K562 (cell line): ENCODE data around the gene CALHM2. TPM values are rescaled to one million over a fixed set of nuclear protein-coding genes. Genes with fewer than 3 reads are reported as not detected.

Experiments
- ATAC-seq: fragments of 200-7000 bp; cut with Tn5 transposase; 3 replicates; pipeline ENCODE4 v1.9.1; 2020; ENCODE audit warnings: moderate library complexity
- BruUV-seq: library from RNA; stranded (reverse); fragments of 400-500 nt; replicated peaks from 2 replicates; lab custom pipeline; 2021; lab: Mats Ljungman, UMichigan
- CTCF ChIA-PET: fragments of 300-600 bp; formaldehyde crosslinking; extraction: SDS; loops from one replicate; lab custom pipeline; 2021; ENCODE audit warnings: low intra/inter-chr PET ratio; lab: Yijun Ruan, JAX
- POLR2A ChIA-PET: fragments of 300-600, 350-650 bp; sonication (Branson Sonifier 250); formaldehyde crosslinking; extraction: SDS; loops from one replicate; lab custom pipeline; 2021; ENCODE audit warnings: antibody characterized with exemption, inconsistent platforms; lab: Yijun Ruan, JAX
- DNase-seq, 4 experiments: peaks; one replicate each; pipeline versions ENCODE4 v3.0.0 to v3.0.0-alpha.2; 2011 to 2018; ENCODE audit warnings: low spot score in 3 of 4, mixed read lengths in 3 of 4; ENCODE audit errors: extremely low read depth in 1 of 4
- FAIRE-seq: peaks from 2 replicates; lab custom pipeline; 2011; peaks lifted over from hg19 to GRCh38; lab: Jason Lieb, UNC
- H2AFZ ChIP-seq: 2 replicates; pipeline ENCODE4 v1.6.0; 2011; ENCODE audit warnings: low read depth, low read length, control low read depth, inconsistent platforms
- H3K27ac ChIP-seq: fragments of 200-600 bp; 3 replicates; pipeline ENCODE4 v1.8.0; 2011; ENCODE audit warnings: low read depth, mild to moderate bottlenecking, control low read depth, inconsistent platforms, low read length, moderate library complexity, mixed read lengths; ENCODE audit errors: extremely low read depth
- H3K27me3 ChIP-seq, 2 experiments: fragments of 300-600 bp in 1 of 2; 2 replicates in 1 of 2; 3 replicates in 1 of 2; pipeline versions ENCODE4 v1.6.0 to v1.8.0; 2011; ENCODE audit warnings: inconsistent platforms in 2 of 2, low read length in 2 of 2, mild to moderate bottlenecking in 1 of 2, mixed read lengths in 1 of 2, moderate library complexity in 1 of 2; ENCODE audit not compliant: control insufficient read depth in 2 of 2, insufficient read depth in 2 of 2
- H3K36me3 ChIP-seq: fragments of 300-600 bp; 3 replicates; pipeline ENCODE4 v1.8.0; 2011; ENCODE audit warnings: mild to moderate bottlenecking, low read length, inconsistent platforms; ENCODE audit not compliant: control insufficient read depth, insufficient read depth
- H3K4me1 ChIP-seq, 2 experiments: fragments of 200-600 bp in 1 of 2; replicated peaks in 1 of 2; 2 replicates in 1 of 2; 3 replicates in 1 of 2; pipeline versions ENCODE4 v1.5.1 to v1.8.0; 2011; ENCODE audit warnings: inconsistent platforms in 2 of 2, low read length in 2 of 2, mild to moderate bottlenecking in 1 of 2, mixed read lengths in 1 of 2, moderate library complexity in 1 of 2; ENCODE audit not compliant: control insufficient read depth in 2 of 2, insufficient read depth in 2 of 2
- H3K4me2 ChIP-seq: 2 replicates; pipeline ENCODE4 v1.6.1; 2011; ENCODE audit warnings: low read length, control low read depth, inconsistent platforms, mixed read lengths; ENCODE audit not compliant: insufficient read depth
- H3K4me3 ChIP-seq: fragments of 200-600 bp; sonication (generic), shearing (Covaris generic); 2 replicates; pipeline ENCODE4 v1.5.1; 2016; ENCODE audit warnings: control low read depth, inconsistent platforms
- H3K79me2 ChIP-seq: fragments of 200-600 bp; 3 replicates; pipeline ENCODE4 v1.8.0; 2011; ENCODE audit warnings: low read length, inconsistent platforms; ENCODE audit not compliant: control insufficient read depth, insufficient read depth
- H3K9ac ChIP-seq, 2 experiments: 2 replicates each; pipeline versions ENCODE4 v1.6.0 to v1.6.1; 2011; ENCODE audit warnings: low read depth in 2 of 2, low read length in 2 of 2, control low read depth in 1 of 2, inconsistent platforms in 1 of 2, mild to moderate bottlenecking in 1 of 2, mixed read lengths in 1 of 2; ENCODE audit not compliant: insufficient read depth in 1 of 2
- H3K9me1 ChIP-seq: one replicate; pipeline ENCODE4 v1.6.0; 2011; ENCODE audit warnings: inconsistent platforms, mild to moderate bottlenecking, low read length, moderate library complexity; ENCODE audit not compliant: control insufficient read depth, insufficient read depth
- H3K9me3 ChIP-seq: replicated peaks from 2 replicates; pipeline ENCODE4 v1.5.1; 2011; ENCODE audit warnings: low read depth, low read length, inconsistent platforms; ENCODE audit not compliant: control insufficient read depth, insufficient read depth
- H4K20me1 ChIP-seq: replicated peaks from 2 replicates; pipeline ENCODE4 v1.6.1; 2011; ENCODE audit warnings: low read length, inconsistent platforms, mixed read lengths; ENCODE audit not compliant: control insufficient read depth, insufficient read depth
- NCOA6 ChIP-seq: fragments of 450-650 bp; IDR thresholded peaks from 2 replicates; pipeline ENCODE4 v1.6.1; 2017; ENCODE audit warnings: mild to moderate bottlenecking
- POLR2G ChIP-seq: fragments of 200-400 bp; formaldehyde crosslinking; IDR thresholded peaks from 2 replicates; pipeline ENCODE4 v1.6.1; 2017; ENCODE audit warnings: low read depth, mild to moderate bottlenecking, antibody characterized with exemption, low read length, moderate library complexity
- WGBS: fragments of 100-300 bp; shearing (Covaris generic); methylation state at CpG from one replicate; pipeline ENCODE4 v1.1.6; 2016; ENCODE audit warnings: low coverage, mixed read lengths; ENCODE audit not compliant: insufficient coverage; ENCODE audit errors: missing lambda C conversion rate; 5-methylcytosine and 5-hydroxymethylcytosine counted together
- in situ Hi-C: fragments of 300-500 bp; cut with MboI; formaldehyde crosslinking; loops from 4 replicates; pipeline ENCODE4 v1.15.0; 2018; ENCODE audit warnings: inconsistent platforms, mixed read lengths
- intact Hi-C: fragments of 100-400 bp; cut with micrococcal nuclease; formaldehyde crosslinking; loops from 2 replicates; pipeline ENCODE4 v1.14.2; 2022
- polyA plus RNA-seq, 8 experiments: library from polyadenylated mRNA; depleted of rRNA in 4 of 8; stranded (reverse) in 5 of 8; unstranded in 3 of 8; fragments of >200 nt; fragmentation: Nextera tagmentation in 2 of 8; fragmentation: Illumina TruSeq in 1 of 8; extraction: Ambion mirVana in 2 of 8; extraction: Trizol in 1 of 8; gene quantifications; 2 replicates each; pipeline versions ENCODE4 v1.2.1 to v1.2.3, GENCODE V29; 2011 to 2014; ENCODE audit warnings: inconsistent platforms in 1 of 8, missing spikeins in 1 of 8
- total RNA-seq, 7 experiments: library from RNA; depleted of rRNA in 6 of 7; stranded (reverse); fragments of >200 nt in 6 of 7; fragmentation: Illumina TruSeq in 2 of 7; extraction: Trizol in 2 of 7; gene quantifications; 2 replicates each; pipeline versions ENCODE4 v1.2.1 to v1.2.3, GENCODE V29; 2011 to 2021; ENCODE audit warnings: low replicate concordance in 1 of 7
- TF ChIP-seq, protein P1 (sequence below), 3 experiments: IDR thresholded peaks in 2 of 3; conservative IDR thresholded peaks in 1 of 3; 2 replicates each; pipeline ENCODE4 v1.5.1; 2011 to 2012; ENCODE audit warnings: low read length in 3 of 3, mild to moderate bottlenecking in 3 of 3, control low read depth in 2 of 3, improper control_type of control experiment in 1 of 3, inconsistent platforms in 1 of 3, low read depth in 1 of 3, mixed read lengths in 1 of 3, moderate library complexity in 1 of 3; ENCODE audit not compliant: insufficient read depth in 2 of 3

Gene CALHM2
- total and polyA plus RNA-seq, 9 of the 15 experiments (the other 6 are each of a cell fraction or from before 2014, with no cell fraction given): 0.08 to 0.14 (median 0.13) TPM; not detected in 6

- in situ Hi-C loops (no loop called here), intact Hi-C loops (no loop called here)
- WGBS: 93% methylated on average over 6 of the region's 8 CpGs
- BruUV-seq: no TSS peak
- H3K9me3 ChIP-seq: no peaks in the 10 kb centered on the region
- H3K27me3 ChIP-seq: no peaks in the 10 kb centered on the region
- H3K9me1 ChIP-seq: no peaks in the 10 kb centered on the region
- H3K9ac ChIP-seq: no peak overlapping the region
- DNase-seq (no peak), FAIRE-seq (no peak), ATAC-seq (no peak)
- no peak overlapping the region for H3K4me2 ChIP-seq
- CTCF ChIA-PET: no interaction called here
- no peaks in the 10 kb centered on the region; a peak in 1 of 5 replicates for H3K4me1 ChIP-seq
- no peaks in the 10 kb centered on the region for H4K20me1 ChIP-seq
- H3K36me3 ChIP-seq: peaks cover 95% of the 10 kb centered on the region; the same call in 2 of the 3 replicates
- POLR2A ChIA-PET: interaction anchor here (1.2 kb wide), 1 partner anchor 135 kb away, joined by 3 read pairs; no protein-coding TSS in a partner anchor
- H3K79me2 ChIP-seq: no peaks in the 10 kb centered on the region
- no peak overlapping the region for H3K27ac ChIP-seq
- H3K4me3 ChIP-seq: no peak overlapping the region
- no peak overlapping the region for H2AFZ ChIP-seq
- TF ChIP-seq, protein P1, sequence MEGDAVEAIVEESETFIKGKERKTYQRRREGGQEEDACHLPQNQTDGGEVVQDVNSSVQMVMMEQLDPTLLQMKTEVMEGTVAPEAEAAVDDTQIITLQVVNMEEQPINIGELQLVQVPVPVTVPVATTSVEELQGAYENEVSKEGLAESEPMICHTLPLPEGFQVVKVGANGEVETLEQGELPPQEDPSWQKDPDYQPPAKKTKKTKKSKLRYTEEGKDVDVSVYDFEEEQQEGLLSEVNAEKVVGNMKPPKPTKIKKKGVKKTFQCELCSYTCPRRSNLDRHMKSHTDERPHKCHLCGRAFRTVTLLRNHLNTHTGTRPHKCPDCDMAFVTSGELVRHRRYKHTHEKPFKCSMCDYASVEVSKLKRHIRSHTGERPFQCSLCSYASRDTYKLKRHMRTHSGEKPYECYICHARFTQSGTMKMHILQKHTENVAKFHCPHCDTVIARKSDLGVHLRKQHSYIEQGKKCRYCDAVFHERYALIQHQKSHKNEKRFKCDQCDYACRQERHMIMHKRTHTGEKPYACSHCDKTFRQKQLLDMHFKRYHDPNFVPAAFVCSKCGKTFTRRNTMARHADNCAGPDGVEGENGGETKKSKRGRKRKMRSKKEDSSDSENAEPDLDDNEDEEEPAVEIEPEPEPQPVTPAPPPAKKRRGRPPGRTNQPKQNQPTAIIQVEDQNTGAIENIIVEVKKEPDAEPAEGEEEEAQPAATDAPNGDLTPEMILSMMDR (IDR thresholded peaks at IDR 0.05 in 2 of 3, conservative IDR thresholded peaks at IDR 0.05 in 1 of 3; ENCODE audit: insufficient read depth in 2 of 3, low read depth in 1 of 3, low read length in 3 of 3): no peak
These were observed 11.0 kb downstream of the CALHM2 start for GRCh38 chr10:103441206-103441605.

GRCh38 chr10:103440416-103440815 is 11.8 kb downstream of the CALHM2 start:
- H3K9me3 ChIP-seq: no peaks in the 10 kb centered on the region
- intact Hi-C loops: no loop called here
- BruUV-seq: no TSS peak
- no peak overlapping the region for H3K4me2 ChIP-seq
- ATAC-seq (no peak), FAIRE-seq (no peak), DNase-seq (no peak)
- H3K27ac ChIP-seq: no peak overlapping the region
- H4K20me1 ChIP-seq: no peaks in the 10 kb centered on the region
- no peaks in the 10 kb centered on the region for H3K27me3 ChIP-seq
- no peaks in the 10 kb centered on the region for H3K9me1 ChIP-seq
- CTCF ChIA-PET: no interaction called here
- peaks cover 92% of the 10 kb centered on the region; the same call in 2 of the 3 replicates for H3K36me3 ChIP-seq
- no peak overlapping the region for H3K4me3 ChIP-seq
- no peaks in the 10 kb centered on the region; a peak in 1 of 5 replicates for H3K4me1 ChIP-seq
- TF ChIP-seq NCOA6: no peak
- peak; percentile 38; the same call in 1 of the 2 replicates for TF ChIP-seq POLR2G
- TF ChIP-seq, all 486 proteins: peak for 1
- 88% methylated on average over 4 of the region's 14 CpGs for WGBS
- Histone ChIP-seq H3K79me2 (no peaks in the 10 kb centered on the region), H2AFZ (no peak overlapping the region), H3K9ac (no peak overlapping the region; a peak in 1 of 4 replicates)
- in situ Hi-C loops: no loop called here
- POLR2A ChIA-PET: no interaction called here
